ENCODE data around the gene LYZ.

The LYZ gene

GRCh38 chr12:69366796-69367195, 18.6 kb downstream of the LYZ start:
- TF ChIP-seq CTCF (IDR thresholded peaks at IDR 0.05), result no peak

GRCh38 chr12:69368171-69368570, 20.0 kb downstream of the LYZ start:
- no peak for TF ChIP-seq CTCF (IDR thresholded peaks at IDR 0.05)

- no peak for TF ChIP-seq CTCF (IDR thresholded peaks at IDR 0.05)
These were observed 34.9 kb downstream of the LYZ start for GRCh38 chr12:69383074-69383473.

- TF ChIP-seq CTCF (IDR thresholded peaks at IDR 0.05), result no peak
These were observed 36.9 kb downstream of the LYZ start for GRCh38 chr12:69385038-69385437.

GRCh38 chr12:69386921-69387320, 38.7 kb downstream of the LYZ start:
- TF ChIP-seq CTCF (IDR thresholded peaks at IDR 0.05), result no peak

GRCh38 chr12:69388371-69388770, 40.2 kb downstream of the LYZ start:
- TF ChIP-seq CTCF (IDR thresholded peaks at IDR 0.05), result peak; percentile 67

- no peak for TF ChIP-seq CTCF (IDR thresholded peaks at IDR 0.05)
These were observed 41.6 kb downstream of the LYZ start for GRCh38 chr12:69389831-69390230.

- no peak for TF ChIP-seq CTCF (IDR thresholded peaks at IDR 0.05)
These were observed 44.2 kb downstream of the LYZ start for GRCh38 chr12:69392179-69392928.

Data from LNCAP (cell line).